Fibroblast of skin of left biceps (primary cell): ENCODE data around the gene SFXN5.
A peak's percentile ranks its signal among the peaks of the same experiment; 100 is the strongest.

Experiments used
- DNase-seq, 2 experiments: peaks; one replicate each; pipeline ENCODE4 v3.0.0-alpha.2; 2013; ENCODE audit warnings: low read depth in 2 of 2

Gene SFXN5

DNA sequence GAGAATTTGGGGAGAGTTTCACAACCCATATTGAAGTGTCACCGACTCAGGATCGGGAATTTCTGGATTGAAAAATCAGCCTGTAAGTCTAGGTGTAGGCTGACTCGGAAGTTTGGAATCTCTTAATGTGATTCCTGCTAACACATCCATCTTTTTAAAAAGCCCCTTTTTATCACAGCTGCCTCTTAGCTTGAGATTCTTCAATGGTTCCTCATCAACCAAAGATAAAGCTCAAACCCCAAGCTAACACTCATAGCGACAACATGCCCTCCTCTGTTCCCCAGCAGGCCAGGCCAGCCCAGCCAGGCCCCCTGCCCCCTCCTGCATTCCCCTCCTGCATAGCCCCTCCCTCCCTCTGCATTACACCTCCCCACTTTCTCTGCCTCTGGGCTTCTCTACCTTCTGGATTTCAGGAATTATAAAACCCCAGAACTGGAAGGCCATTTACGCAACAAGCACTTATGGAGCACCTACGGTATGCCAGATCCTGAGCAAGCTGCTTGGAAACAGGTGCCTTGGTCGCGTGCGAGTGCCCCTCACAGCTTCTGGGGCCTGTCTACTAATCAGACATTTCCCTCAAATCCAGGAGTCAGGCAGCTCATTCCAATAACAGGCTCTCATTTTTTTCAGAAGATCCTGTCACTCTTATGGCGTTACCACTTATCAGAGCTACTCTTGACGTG is 90.8 kb downstream of the SFXN5 start:
- peak; percentile 35 to 37 for DNase-seq

DNA sequence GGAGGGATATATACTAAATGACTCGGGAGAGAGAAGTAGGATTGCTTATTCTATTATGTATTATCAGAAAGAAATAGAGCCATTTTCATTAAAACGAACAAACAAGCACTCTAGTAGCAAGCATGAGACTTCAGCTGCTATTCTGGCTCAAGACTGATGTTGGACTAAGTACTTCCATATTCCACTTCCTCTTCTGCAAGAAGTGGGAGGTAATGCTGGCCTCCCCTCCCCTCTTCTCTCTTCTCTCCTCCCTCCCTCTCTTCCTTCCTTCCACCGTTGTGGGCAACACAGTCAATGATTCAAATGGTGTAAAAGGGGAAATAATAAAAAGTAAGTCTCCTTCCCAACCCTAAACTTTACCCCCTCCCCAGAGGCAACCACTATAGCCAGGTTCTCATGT is 91.6 kb downstream of the SFXN5 start:
- no peak for DNase-seq

DNA sequence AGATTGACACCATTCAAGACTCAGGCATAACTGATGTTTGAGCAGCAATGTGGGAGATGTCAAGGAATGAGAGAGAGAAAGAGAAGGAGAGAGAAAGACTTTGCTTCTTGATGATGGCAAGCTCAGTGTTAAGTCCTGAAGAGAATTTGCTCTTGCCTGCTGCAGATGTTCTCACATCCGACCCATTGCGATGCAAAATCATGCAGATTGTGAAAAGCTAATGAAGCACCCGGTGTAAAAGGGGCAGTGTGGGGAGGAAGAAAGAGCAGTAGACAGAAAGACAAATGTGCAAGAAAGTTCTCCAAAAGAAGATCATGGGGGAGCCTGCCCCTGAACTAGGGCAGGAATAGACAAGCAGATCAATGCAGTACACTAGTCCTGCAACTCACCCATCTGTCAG is 96.5 kb downstream of the SFXN5 start:
- no peak for DNase-seq

DNA sequence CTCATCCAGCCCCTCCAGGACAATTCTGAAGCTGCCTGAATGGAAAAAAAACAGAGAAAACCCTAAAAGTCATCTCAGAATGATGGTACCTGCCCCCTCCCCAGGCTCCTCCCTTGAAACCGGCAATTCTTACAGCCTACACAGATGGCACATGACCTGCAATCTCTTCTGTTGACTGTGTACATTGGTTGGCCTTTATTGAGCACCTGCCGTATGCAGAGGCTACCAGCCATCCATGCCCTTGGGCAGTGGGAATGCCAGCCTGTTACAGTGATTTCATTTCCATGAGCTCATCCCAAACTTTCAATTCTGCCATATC is 97.1 kb downstream of the SFXN5 start:
- DNase-seq: no peak

DNA sequence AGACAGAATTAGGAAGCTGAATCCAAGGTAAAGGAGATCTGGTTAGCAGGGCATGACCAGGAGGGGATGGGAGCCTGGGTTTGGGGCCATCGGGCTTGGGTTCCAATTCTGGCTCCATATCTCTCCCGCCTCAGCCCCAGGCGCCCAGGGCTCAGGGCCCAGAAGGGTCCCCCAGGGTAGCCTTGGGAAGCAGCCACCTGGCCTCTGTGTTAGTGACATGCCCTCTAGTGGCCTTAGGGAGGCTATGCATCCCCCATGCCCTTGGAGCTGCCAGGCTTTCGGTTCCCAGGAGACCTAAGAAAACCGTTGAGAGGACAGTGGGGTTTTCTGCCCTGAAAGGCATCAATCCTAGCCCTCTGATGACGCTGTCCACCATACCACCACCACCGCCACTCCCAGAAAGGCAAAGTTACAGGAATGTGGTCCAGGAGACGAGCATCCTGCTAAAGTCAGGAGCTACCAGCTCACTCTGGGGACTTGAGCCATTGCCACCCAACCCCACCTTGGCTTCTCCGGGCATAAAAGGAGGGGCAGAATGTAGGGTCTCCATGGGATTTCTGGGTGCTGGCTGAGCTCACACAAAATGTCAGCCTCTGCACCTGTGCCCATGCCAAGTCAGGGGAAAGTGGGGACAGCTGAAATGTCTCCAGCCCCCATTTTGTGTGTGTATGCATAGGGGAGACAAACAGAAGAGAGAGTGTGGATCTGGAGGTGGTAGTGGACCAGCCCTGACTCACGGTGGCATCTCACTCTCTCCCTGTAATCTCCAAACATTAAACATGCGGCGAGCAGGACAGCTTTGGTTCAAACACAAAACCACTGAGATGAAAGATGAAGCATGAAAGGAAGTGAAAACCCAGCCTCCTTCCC is 97.7 kb downstream of the SFXN5 start:
- DNase-seq: peak in 1 of 2 experiments; percentile 12

DNA sequence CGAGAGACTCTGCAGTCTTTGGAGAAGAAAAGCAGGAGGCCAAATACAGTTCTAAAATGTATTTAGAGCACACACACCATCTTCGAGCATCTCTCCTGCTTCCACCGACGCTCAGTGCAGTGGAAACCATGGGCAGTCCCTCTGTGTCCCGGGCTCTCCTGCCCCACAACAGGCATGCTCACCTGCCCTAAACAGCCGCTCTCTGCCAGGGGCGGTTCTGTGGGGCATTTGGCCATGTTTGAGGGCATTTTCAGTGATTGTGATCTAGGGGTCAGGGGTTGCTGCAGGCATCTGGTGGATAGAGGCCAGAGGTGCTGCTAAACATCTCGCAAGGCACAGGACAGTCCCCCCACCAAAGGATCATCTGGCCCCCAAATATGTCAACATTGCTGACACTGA is 98.4 kb downstream of the SFXN5 start:
- no peak for DNase-seq

DNA sequence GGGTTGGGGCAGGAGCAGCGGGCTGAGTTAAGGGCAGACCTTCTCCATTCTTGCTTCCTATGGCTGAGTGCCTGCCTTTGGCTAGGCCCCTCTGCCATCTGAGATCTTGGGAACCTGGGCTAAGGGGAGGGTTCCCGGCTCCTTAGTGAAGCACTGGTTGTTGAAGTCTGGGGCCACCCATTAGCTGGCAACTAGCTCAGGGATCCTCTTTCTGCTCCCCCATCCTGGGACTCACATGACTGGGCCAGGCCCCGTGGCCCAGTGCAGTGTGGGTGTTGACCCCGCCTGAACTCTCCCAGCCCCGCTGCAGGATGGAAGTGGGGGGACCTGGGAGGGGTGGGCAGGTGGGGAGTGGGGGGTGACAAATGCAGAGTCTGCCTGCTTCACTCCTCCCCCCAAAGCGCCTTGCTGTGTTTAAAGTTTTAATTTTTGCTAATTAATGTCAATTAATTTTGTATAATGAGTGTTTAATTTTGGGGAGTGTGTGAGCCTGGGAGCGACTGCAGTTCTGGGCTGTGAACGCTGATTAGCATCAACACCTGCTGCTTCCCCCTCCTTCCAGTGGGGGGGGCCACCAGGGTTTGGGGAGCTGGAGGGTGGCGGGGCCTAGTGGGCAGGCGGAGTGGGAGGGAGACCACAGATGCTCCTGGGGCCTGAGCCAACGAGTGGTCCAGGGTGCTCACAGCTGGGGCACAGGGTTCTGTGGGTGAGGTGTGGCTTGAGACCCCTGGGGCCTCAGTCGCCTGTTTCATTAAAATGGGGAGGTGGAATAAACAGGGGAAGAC is 99.0 kb downstream of the SFXN5 start:
- no peak for DNase-seq

DNA sequence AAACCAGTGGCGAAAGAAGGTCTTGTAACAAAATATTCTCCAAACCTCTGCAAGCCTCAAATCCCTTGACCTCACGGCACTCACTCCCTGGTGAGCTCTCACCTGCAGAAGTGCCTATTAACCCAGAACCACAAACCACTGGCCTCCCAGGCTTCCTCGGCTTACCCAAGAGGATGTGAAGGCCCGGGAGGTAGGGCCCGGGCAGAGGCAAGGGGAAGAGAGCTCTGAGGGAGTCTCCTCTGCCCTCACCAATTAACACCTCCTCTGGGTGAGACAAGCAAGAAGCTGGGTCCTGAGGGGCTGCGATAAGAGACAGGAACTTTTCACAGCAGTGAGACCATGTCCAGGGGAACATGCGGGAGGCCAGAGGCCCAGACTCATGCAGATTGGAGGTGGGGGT is 100.5 kb downstream of the SFXN5 start:
- no peak for DNase-seq

DNA sequence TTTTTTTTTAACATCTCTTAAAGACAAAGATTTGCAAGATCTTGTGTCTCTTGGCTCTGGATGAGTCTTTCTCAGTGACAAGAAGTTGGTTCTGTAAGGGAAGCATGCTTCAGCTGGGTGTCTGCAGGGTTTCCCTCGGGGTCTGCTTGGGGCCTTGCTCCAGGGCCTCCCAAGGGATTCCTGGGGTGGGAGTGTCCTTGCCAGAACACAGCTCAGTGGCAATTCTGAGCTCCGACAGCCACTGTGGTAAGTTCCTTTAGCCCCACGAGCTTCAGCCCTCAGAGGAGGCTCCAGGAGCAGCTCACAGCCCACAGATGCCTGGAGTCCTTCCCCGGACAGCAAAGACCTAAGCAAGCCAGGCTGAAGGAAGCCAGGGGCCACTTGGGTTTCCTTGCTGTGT is 101.8 kb downstream of the SFXN5 start:
- DNase-seq: no peak

DNA sequence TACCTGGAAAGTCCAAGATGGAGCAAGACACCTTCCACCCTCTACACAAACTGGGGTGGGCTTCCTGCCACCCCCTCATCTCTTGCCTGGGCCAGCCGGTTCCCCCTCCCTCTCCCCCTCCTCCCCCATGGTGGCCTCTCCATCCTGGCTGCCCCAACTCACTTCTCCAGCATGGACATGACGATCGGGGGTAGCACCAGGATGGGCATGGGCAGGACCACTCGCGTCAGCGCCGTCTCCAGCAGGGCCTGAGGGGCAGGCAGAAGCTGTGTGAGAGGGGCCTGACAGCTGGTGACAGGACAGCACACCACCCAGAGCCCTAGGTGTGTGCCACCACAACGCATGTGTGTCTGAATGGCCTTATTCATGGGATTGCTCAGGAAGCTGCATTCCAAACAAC is 103.2 kb downstream of the SFXN5 start:
- DNase-seq: no peak

DNA sequence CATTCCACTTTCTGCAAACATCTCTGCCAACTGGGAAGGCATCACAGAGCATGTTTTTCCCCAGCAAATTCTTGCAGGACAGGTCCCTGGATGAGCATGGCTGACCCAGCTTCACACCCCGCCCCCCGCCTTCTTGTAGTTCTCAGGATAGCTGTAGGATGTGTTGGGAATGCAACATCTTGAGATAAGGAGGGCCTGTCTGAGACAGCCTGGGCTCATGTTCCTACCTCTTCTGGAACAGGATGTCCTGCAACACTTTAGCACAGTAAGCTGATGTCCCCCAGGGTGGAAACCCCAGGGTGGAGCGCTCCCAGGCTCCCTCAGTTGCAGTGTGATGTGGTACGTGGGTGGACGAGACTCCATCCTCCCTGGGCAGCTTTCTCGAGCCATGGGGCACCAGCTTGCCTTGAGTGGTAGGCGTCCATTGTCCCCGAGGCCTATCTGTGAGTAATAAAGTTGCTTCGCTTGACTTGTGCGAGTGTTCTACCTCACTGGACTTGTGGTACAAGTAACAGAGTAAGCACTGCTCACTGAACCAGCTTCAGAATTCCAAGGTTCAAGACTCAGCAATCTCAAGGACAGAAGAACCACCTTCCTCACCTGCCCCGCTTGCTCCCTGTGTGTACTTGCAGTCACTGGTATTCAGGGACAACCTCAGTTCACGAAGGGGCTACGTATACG is 105.6 kb downstream of the SFXN5 start:
- no peak for DNase-seq

DNA sequence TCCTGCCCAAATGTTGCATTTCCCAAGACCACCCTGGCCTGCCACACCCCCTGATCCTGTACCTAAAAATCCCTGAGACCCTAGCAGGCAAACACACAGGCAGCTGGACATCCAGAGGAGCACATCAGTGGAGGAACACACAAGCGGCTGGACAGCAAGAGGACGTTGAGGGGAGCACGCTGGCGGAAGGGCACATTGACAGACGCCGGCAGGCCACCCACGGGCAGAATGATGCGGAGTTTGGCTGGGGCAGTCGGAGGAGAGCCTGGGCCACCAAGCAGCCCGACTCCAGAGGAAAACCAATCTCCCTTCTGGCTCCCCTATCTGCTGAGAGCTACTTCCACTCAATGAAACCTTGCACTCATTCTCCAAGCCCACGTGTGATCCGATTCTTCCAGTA is 106.5 kb downstream of the SFXN5 start:
- DNase-seq: no peak

DNA sequence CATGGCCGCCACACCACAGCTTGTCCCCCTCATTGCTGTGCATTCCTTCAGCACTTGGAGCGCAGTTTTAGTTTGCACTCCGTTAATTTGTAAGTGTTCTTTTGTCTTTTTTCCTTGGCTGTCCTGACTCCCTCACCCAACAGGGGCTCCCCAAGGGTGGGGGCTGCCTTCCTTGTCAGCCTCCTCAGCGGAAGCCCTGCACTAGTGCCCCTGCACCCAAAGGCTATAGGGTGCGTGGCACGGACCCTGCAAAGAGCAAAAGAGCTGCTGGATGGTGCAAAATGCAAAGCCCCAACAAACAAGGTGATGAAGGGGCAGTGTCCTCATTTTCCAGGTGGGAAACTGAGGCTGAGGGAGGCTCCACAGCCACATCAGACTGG is 107.4 kb downstream of the SFXN5 start:
- DNase-seq: no peak

DNA sequence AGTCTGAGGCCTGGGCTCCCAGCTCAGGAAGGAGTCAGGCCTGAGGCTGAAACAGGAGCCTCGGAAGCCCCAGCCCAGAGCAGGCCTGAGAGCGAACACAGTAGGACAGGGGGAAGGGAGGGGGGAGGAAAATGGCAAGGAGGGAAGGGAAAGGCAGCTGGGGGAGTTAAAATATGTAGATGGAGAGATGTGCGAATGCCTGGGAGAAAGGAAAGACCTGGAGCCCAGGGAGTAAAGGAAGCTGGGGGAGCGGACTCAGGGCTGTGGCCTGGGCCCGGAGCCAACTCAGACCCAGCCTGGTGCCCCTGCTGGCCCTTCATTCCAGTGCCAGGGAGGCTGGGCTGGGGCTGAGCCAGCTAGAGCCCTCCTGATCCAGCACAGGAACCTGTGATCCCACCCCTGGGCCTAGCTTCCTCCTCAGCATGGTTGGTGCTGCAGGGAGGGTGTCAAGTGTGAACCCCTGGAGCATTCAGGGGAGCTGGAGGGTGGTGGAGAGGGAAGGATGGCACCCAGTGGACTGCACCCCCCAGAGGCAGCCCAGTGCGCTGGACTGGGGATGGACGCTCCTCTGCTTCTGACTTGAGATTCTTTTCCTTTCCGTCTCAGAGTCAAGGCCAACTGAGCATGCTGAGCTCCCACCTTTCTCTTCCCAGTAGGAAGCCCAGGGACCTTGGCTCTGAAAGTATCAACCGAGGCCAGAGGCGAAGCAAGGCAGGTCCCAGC is 107.9 kb downstream of the SFXN5 start:
- DNase-seq: no peak

DNA sequence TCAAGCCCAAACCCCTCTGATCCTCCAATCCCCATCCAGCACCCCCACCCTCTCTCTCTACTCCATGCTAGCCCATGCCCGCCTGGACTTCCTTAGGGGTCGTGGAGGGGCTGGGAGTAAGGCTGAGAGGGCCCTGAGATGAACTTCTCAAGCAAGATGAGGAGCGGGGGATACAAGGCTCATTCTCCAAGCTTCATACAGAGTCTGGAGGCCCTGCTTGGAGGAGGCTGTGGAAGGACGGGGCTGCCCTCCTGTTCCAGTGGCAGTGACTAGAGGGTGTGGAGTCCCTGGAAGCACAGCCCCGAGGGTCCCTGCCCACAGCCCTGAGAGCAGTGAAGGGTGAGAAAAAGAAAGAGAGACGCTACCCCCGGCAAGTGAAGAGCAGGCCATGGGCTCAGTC is 108.6 kb downstream of the SFXN5 start:
- DNase-seq: no peak

DNA sequence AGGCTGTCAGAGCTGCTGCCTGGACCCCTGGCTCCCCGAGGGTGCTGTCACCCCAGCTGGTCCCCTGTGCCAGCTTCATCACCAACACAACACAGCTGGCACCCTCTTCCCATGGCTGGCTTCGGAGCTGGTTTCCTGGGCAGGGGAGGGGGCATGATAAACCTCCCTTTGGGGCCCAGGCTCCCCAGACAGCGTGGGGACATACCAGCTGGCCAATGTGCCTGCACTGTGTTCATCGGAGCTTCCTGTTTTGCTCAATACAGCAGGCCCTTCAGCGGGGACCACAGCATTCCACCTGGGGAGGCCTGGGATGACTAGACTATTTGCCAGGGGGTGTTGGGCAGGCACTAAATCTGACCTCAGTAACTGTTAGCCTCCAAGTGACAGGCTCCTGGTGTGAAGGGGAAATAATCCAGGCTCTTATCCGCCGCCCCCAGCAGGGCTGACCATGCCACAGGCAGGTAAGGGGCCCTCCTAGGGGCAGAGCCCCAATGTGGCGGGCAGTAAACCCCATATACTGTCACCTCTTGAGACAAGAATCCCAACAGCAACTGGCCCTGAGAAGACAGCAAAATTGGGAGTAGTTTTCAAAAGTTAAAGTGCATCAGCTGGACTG is 109.6 kb downstream of the SFXN5 start:
- DNase-seq: no peak

DNA sequence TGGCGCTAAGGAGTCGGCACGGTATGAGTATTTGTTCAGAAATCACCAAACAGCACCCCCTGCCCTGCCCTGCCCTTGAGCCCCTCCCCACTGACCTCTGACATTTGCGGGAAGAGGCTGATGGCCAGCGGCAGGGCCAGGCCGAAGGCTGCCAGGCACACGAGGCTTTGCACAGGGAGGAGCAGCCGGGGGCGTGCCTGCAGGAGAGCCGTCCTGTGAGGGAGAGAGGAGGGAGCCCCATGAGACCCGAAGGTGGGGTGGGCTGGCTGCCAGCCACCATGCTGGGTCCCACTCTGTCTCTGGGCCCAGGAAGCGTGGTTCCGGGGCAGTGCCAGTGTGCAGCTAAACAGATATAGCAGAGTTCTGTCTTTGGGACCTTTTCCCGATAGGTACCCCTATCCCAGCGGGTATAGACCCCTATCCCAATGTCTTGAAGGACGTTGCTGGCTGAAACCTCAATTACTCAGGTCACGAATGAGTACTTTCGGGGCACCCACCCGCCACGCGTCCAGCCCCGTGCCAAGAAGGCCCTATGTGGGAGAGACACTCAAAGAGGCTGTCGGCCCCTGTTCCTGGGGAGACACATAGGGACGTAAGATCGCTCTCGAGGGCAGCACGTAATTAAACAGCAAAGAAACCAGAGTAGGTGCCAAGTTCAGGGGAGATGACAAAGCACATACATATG is 110.3 kb downstream of the SFXN5 start:
- DNase-seq: no peak

DNA sequence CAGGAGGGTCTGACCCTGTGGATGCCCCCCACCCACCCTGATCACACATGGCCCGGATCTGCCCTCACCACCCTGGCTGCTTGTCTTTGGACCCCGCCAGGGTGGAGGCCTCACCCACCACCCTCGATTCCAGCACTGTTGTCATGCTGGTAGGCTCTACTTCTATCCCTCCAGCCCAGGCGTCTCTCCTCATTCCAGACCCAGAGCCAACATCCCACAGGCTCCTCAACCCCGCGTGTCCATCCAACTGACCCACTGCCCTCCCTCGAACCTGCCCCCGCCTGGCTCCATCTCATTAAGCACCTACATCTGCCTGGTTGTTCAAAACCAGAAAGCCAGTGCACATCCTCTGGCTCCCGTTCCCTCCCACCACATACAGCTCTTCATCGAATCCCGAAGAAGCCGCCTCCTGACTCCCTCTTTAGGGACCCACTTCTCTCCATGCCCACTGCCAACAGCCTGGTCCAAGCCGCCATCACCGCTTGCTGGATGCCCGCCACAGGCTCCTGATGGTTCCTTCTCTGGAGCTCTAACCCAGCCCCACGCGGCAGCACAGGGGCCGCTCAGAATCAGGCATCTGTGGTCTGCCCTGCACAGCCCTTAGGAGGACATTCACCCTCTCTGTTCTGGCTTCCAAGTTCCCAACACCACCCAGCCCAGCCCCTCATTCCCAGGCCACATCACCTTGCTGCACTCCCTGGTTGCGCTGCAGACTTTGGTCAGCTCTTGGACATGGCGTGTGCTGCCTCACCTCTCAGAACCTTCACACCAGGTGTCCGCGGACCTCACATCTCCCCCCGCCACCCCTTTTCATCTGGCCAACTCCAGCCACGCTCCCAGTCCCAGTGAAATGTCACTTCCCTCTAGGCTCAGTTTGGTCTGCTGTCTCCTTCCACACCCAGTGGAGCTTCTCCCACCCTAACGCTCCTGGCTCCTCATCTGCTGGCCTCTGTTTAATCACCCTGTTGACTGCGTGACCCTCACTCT is 111.2 kb downstream of the SFXN5 start:
- DNase-seq: no peak

DNA sequence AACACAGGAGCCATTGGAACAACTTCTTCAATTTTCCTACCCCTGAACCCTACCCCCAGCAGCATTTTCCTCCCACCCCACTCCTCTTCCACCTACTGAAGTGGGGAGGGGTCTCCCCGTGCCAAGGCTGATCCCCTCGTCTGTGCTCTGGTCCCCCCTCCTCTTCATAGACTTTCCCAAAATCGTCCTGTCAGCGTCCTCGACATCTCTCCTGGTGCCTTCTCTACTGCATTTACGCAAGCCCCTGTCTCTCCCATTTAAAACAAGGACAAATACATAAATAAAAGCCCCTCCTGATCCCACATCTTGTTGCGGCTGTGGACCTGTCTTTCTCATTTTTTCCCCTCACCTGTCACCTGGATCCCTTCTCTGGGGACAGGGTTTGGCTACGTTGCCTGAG is 112.0 kb downstream of the SFXN5 start:
- no peak for DNase-seq
